HL-60 (cell line): Measurements from ENCODE around the gene MEG3.

Source experiments
- DNase-seq, 2 experiments: peaks; one replicate each; pipeline ENCODE4 v3.0.0-alpha.2; 2010 to 2020; ENCODE audit warnings: low read depth in 1 of 2, low spot score in 1 of 2
- H3K27ac ChIP-seq: fragments of 250-450 bp; sonication (Bioruptor Pico); replicated peaks from 2 replicates; pipeline ENCODE4 v1.5.1; 2020; ENCODE audit warnings: mild to moderate bottlenecking, moderate library complexity
- H3K27me3 ChIP-seq: fragments of 250-450 bp; sonication (Bioruptor Pico); 2 replicates; pipeline ENCODE4 v1.5.1; 2021; ENCODE audit warnings: mild to moderate bottlenecking, moderate library complexity; ENCODE audit not compliant: insufficient read depth, poor library complexity, severe bottlenecking
- H3K4me3 ChIP-seq: replicated peaks from 2 replicates; pipeline ENCODE4 v1.5.1; 2011; ENCODE audit warnings: mild to moderate bottlenecking, control low read depth, low read length; ENCODE audit not compliant: insufficient read depth
- GABPA ChIP-seq: IDR thresholded peaks from 2 replicates; pipeline ENCODE4 v1.6.1; 2012; ENCODE audit warnings: low read depth
- POLR2AphosphoS5 ChIP-seq: IDR thresholded peaks from 2 replicates; pipeline ENCODE4 v1.6.1; 2012; ENCODE audit warnings: low read depth
- REST ChIP-seq: IDR thresholded peaks from 2 replicates; pipeline ENCODE4 v1.6.1; 2012; ENCODE audit warnings: low read depth; ENCODE audit not compliant: insufficient replicate concordance
- SPI1 ChIP-seq: IDR thresholded peaks from 2 replicates; pipeline ENCODE4 v1.6.1; 2012; ENCODE audit warnings: low read depth, mild to moderate bottlenecking, borderline replicate concordance
- TF ChIP-seq, protein P1 (sequence below): IDR thresholded peaks from one replicate; pipeline ENCODE4 v1.5.1; 2011; ENCODE audit warnings: low read length, control low read depth, inconsistent platforms; ENCODE audit not compliant: insufficient read depth

The MEG3 gene

DNA sequence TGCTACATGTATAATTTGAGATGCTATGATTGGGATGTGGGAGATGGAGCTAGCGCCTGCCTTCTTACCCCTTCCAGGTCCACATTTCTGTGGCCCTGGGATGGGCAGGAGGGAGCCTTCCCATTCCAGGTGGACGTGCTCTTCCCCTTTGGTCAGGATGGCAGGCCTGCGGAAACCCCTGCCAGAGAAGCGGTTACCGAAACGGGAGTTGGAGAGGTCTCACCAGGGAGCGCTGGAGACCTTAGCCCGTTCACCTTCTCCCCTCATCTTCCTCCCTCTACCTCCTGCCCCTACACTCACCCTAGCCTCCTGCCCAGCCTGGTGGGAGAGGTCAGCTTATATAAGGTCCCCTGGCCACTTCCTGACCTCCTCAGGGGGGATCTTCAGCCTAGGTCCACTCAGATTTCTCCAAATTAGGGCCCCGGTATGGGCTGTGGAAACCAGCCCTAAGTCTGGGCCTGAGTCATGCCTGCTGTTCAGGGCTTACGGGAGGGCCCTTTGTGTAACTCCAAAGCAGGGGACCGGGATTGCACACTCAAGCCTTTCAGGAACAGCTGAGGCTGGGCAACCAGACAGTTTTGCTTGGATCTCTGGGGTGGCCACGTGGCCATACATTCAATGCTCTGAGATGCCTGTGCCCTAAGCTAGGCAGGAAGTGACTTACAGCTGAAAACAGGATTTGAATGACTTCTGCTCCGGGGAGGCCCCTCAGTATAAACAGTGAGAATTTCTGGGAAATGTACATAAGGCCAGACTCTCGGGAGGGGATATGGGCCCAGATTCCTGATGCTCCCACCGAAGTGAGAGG is 10.2 kb upstream of the MEG3 start:
- TF ChIP-seq, protein P1, sequence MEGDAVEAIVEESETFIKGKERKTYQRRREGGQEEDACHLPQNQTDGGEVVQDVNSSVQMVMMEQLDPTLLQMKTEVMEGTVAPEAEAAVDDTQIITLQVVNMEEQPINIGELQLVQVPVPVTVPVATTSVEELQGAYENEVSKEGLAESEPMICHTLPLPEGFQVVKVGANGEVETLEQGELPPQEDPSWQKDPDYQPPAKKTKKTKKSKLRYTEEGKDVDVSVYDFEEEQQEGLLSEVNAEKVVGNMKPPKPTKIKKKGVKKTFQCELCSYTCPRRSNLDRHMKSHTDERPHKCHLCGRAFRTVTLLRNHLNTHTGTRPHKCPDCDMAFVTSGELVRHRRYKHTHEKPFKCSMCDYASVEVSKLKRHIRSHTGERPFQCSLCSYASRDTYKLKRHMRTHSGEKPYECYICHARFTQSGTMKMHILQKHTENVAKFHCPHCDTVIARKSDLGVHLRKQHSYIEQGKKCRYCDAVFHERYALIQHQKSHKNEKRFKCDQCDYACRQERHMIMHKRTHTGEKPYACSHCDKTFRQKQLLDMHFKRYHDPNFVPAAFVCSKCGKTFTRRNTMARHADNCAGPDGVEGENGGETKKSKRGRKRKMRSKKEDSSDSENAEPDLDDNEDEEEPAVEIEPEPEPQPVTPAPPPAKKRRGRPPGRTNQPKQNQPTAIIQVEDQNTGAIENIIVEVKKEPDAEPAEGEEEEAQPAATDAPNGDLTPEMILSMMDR = no peak
- TF ChIP-seq GABPA = no peak
- Histone ChIP-seq H3K4me3 (no peak overlapping the region), H3K27ac (no peak overlapping the region), H3K27me3 (no peaks in the 10 kb centered on the region)
- no peak for DNase-seq

GRCh38 chr14:100816286-100816949 is 9.5 kb upstream of the MEG3 start:
- H3K4me3 ChIP-seq = no peak overlapping the region
- DNase-seq = no peak
- H3K27ac ChIP-seq = no peak overlapping the region
- H3K27me3 ChIP-seq = no peaks in the 10 kb centered on the region
- TF ChIP-seq SPI1 (no peak), GABPA (no peak), POLR2AphosphoS5 (no peak), REST (no peak)
- TF ChIP-seq, protein P1 = no peak

- no peak overlapping the region for H3K4me3 ChIP-seq
- H3K27me3 ChIP-seq = no peaks in the 10 kb centered on the region
- TF ChIP-seq POLR2AphosphoS5 = no peak
- no peak for TF ChIP-seq REST
- TF ChIP-seq, protein P1 = no peak
- no peak for TF ChIP-seq SPI1
- TF ChIP-seq GABPA = no peak
- no peak overlapping the region for H3K27ac ChIP-seq
- DNase-seq = no peak
Measured at GRCh38 chr14:100816950-100817901, 8.7 kb upstream of the MEG3 start.
